ENCODE results near the gene KAT7.

KAT7 gene

DNA sequence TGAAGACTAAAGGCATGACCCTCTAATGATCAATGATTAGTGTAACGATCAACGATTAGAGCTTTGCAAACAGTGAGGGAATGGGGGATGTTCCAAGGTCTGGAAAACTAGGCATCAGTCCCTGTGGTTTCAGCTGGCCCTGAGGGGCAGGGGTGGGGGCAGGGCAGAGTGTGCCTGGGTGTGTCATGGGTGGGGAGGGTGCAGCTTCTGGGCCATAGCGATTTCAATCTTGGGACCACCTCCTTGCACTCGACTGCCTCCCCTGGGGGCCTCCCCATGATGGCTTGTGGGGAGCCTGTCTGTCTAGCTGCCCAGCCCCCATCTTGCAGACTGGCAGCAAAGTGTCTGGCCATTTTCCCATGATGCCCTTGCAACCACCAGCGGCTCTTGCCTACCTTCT, 51.0 kb downstream of the KAT7 start:
- DNase-seq, result no peak

- DNase-seq, result no peak
Observed at GRCh38 chr17:49841548-49841947, 53.1 kb downstream of the KAT7 start.

DNA sequence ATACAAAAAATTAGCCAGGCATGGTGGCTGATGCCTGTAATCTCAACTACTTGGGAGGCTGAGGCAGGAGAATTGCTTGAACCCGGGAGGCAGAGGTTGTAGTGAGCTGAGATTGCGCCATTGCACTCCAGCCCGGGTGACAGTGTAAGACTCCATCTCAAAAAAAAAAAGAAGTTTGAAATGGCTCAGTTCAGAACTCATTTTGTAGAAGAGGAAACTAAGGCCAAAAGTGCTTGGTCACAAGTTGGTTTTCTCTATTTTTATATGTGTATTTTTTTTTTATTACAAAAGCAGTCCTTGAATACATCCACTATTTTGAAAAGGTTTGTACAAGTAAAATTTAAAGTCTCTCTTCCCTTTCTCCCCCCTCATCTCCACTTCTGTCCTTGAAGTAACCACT, 53.9 kb downstream of the KAT7 start:
- DNase-seq, result no peak

DNA sequence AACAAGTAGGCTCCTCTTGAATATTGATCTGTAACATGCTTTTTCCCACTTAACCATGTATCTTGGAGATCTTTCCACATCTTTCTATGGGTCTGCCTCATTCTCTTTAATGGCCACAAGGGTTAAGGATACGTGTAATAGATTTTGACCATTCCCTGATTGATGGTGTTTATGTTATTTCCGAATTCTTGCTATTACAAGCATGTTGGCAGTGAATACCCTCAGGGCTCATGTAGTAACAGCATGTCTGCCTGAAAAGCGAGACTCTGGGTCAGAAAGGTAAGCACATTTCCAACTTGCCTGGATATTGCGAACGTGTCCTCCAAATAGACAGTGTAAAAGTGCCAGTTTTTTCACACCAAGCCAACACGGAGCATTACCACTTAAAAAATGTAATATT, 54.4 kb downstream of the KAT7 start:
- no peak for DNase-seq

GRCh38 chr17:49843774-49844350, 55.4 kb downstream of the KAT7 start:
- no peak for DNase-seq

GRCh38 chr17:49845321-49845720, 56.8 kb downstream of the KAT7 start:
- DNase-seq, result peak in 16 of 56 donors; percentile 6 to 36 (median 16)

GRCh38 chr17:49846938-49847712, 58.6 kb downstream of the KAT7 start:
- no peak for DNase-seq

DNA sequence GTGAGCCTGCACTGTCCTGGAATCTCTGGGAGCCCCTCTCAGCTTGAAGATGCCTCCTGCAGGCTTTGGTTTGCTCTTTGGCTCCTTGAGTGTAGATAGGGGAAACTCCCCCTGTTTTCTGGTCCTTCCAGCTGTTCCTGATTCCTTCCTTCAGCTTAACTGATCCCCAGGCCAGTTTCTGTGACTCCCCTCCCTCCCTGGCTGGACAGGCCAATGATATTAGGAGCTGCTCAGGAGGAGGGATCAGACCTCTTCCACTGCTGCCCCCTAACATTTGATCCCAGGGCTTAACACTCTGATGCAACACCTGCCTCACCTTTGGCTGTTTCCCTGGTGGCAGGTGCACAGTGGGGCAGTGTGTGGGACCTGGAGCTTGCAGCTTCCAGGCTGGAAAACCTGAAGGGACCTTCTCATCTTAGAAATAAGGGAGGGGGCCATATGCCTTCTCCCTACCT, 59.6 kb downstream of the KAT7 start, which contains the start of gene TAC4:
TSS of gene TAC4 (minus strand) at position 51 of the 455 bp plus-strand sequence. CDS start 52 bp downstream, outside the sequence.
- no peak for DNase-seq

DNA sequence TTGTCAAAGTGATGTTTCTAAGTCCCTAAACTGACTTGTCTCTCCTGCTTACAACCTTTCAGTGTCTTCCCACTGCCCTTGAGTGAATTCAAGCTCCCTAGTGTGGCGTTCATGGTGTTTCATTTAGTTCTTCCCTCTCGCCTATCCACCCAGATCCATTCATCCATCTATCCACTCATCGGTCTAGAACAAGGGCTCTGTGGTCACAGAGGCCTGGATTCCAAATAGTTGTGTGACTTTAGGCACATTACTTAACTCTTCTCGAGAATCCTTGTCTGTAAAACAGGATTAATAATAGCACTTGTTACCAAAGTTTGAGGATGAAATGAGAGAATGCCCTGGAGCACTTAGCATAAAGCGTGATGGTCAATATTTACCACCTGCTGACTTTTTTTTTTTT, 60.3 kb downstream of the KAT7 start:
- DNase-seq, result no peak

DNA sequence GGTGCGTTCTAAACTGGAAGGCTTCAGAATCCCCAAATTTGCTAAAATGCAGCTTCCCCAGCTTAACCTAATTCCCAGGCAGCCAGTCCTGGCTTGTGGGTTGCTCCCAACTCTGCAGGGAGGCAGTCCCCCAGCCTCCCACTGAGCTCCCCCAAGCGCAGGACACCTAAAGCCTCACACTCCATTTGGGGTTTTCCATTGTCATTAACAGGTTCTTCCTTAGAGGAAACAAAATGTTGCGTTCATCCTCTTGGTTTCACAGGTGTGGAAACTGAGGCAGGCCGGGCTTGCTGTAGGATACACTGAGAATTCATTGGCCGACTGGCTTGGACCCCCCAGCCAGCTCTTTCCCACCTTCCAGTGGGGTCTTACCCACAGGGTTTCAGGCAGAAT, 61.7 kb downstream of the KAT7 start:
- DNase-seq, result no peak

DNA sequence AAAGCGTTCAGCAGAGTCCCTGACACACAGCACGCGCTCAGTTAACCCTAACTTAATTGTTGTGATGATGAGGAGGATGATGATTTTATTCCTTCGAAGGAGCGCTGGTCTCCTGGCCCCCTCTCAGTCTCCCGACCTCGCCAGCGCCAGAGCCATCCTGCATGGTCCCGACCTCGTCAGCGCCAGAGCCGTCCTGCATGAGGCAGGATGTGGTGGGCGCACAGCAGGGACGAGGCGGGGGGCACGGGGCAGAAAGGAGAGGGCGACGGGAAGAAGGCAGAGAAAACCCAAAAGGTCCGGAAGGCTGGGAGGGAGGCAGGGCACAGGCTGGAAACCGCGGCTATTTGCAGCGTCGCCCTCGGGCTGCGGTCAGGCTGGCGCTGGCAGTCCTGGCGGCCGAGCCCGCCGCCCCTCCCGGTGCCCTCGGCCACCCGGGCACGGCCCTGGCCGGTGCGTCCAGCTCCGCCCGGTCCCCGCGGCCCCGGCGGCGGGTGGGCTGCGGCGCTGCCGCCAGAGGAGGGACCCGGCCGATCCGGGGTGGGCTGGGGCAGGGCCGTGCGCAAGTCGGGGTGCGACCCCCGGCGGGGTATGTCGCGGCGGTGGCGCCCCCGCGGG, 62.4 kb downstream of the KAT7 start:
- peak in 3 of 56 donors; percentile 1 to 10 (median 9) for DNase-seq

GRCh38 chr17:49851387-49852291, 63.2 kb downstream of the KAT7 start:
- peak in 26 of 56 donors; percentile 7 to 59 (median 22) for DNase-seq

DNA sequence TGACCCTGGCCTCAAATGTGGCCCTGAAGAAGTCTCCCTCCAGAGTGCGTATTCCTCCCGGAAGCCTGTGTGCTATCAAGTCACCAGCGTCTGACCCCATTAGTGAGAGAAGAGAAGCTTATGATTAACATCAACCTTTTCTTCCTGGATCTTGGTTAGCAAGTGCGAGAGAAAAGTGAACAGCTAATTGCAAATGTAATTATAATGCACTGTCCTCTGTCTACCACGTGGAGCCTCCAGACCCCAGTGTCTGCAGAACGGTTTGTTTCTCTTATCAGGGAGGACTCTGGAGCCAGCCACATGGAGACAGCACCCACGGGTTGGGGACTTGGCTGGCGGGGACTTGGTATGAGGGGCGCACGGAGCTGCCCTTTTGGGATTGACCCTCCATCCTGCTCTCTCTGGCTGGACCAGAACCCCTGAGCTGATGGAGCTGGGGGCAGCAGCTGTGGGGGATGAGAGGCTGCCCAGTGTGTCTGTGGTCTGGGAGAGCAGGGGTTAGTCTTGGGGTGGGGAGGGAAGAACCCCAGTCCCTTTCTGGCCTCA, 65.1 kb downstream of the KAT7 start:
- DNase-seq, result no peak

GRCh38 chr17:49854126-49854525, 65.6 kb downstream of the KAT7 start:
- no peak for DNase-seq

- peak in 4 of 56 donors; percentile 3 to 24 (median 8) for DNase-seq
Observed at GRCh38 chr17:49858796-49859195, 70.3 kb downstream of the KAT7 start.

DNA sequence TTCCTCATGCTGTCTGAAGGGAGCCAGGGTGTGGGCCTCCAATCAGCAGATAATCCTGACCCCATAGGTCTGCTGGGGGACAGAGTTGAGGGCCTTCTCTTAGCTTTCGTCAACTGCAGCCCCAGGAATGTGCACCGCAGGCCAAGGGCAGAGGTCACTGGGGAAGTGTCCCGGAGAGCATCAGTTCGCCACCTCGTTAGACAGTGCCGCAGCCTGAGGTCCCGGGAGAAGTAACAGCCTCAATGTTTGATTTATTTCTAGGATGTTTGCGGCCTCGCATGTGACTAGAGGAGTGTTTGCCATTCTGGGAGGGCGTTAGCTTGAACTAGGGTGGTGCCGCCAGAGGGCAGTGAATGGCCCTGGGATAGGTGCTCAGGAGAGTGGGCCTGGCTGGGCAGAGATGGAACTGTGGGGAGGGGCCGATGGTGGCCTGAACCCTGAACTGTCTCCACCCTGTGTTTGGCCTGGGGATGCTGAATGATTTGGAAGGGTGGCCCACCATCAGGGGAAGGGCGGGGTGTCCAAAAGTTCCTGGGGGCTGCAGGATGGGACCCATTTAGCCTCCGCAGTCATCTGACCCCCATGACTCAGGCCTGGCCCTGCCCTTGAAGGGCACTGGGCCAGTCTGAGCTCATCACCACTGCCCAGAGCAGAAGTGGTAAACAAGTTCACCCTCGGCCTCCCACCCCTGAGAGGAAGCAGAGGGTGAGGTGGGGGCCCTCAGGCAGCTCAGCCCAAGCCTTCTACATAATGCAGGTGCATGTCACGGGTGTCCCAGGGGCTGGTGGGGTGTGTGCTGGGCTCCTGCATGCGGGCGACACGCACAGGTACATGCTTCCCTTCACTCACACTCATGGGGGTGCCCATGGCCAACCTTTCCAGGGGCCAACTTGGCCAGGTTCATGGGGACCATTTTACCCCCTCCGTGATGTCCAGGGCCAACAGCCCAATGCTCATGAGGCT, 71.8 kb downstream of the KAT7 start:
- no peak for DNase-seq

DNA sequence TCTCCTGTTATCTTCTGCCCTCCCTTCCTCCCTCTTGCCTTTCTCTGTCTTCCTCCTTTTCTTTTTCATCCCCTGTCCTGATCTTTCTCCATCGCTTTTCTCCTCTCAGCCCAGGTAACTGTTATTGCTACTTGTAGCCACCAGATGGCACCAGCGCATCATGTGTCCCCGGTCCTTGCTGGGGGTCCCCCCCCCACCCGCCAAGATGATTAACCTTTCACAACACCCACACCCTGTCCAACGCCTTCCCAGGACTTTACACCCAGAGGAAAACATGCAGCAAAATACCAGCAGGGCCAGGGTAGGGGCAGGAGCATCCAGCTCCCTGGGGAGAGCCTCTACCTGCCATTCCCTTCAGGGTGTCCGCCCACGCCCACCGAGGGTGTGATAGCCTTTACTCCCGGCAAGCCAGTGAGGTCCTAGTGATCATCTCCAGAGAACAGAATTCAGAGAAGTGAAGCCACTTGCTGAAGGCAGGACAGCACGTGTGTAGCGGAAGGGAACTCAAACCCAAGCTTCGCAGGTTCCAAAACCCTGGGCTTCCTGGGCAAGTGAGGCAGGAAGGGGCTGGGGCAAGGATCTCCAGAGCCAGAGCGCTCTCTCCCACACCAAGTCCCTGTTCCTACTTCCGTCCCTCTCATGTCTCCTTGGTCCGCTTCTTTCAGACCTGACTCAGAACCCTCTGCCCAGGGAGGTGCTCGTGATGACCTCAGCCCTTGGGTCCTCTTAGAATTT, 72.8 kb downstream of the KAT7 start:
- peak in 15 of 56 donors; percentile 1 to 44 (median 12) for DNase-seq

DNA sequence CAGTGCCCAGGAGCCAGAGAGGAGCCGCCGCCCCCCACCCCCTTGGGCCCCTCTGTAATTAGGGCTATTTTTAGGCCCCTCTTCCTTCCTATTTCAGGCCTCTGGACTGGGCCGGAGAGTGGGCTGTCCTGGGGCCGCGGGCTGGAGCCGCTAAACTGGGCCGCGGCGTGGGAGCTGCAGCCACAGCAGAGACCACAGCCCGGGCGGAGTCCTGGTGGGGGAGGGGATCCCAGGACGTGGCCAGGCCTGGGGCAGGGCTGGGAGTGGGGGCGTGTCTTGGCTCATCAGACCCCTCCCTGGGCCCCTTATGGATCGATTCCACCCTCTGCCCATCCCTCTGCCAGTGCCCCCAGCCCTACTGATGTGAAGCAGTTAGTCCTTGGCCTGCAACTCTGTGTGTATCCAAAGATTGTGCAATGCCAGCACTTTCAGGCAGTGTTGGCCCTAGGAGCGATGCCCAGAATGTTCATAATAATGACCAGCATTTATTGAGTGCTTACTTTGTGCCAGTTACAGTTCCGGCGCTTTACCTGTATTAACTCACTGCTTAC, 74.4 kb downstream of the KAT7 start:
- DNase-seq, result no peak

GRCh38 chr17:49866019-49866380, 77.5 kb downstream of the KAT7 start:
- no peak for DNase-seq
